ENCODE results near the gene CSTF3. TPM values are rescaled to one million over a fixed set of nuclear protein-coding genes. Genes with fewer than 3 reads are reported as not detected.
"Not testable (repeated sequence)": the region's sequence is repeated elsewhere in the genome, so short reads cannot be mapped to it uniquely, and the experiment has no call there.

Gene CSTF3
- total and polyA plus RNA-seq, 4 donors: 11.4 to 21.1 (median 18.6) TPM

GRCh38 chr11:33128739-33129138 is 32.5 kb downstream of the CSTF3 start:
- no peaks in the 10 kb centered on the region for H3K4me1 ChIP-seq (ENCODE audit: control insufficient read depth in 1 of 2, insufficient read depth in 2 of 2, low read length in 2 of 2)
- no peak overlapping the region for H3K27ac ChIP-seq (ENCODE audit: low read depth in 1 of 2, low read length in 2 of 2)
- H3K27me3 ChIP-seq (ENCODE audit: control insufficient read depth in 1 of 2, insufficient read depth in 2 of 2, low read length in 1 of 2): no peaks in the 10 kb centered on the region
- no peaks in the 10 kb centered on the region for H3K36me3 ChIP-seq (ENCODE audit: control insufficient read depth in 1 of 2, insufficient read depth in 2 of 2, low read length in 1 of 2)
- no peak overlapping the region for H3K4me3 ChIP-seq (ENCODE audit: low read length in 2 of 2)
- DNase-seq (no peak), ATAC-seq (ENCODE audit: low FRiP score) (no peak)
- no peaks in the 10 kb centered on the region for H3K9me3 ChIP-seq (ENCODE audit: control insufficient read depth, low read length)
- intact Hi-C loops (cut with DNase I): no loop called here
- WGBS, 2 donors: 80 to 86% methylated on average over 2 of the region's 2 CpGs

- intact Hi-C loops (cut with DNase I): no loop called here
- ATAC-seq (ENCODE audit: low FRiP score) (no peak), DNase-seq (no peak)
- Histone ChIP-seq H3K27ac (ENCODE audit: low read depth in 1 of 2, low read length in 2 of 2) (no peak overlapping the region), H3K27me3 (ENCODE audit: control insufficient read depth in 1 of 2, insufficient read depth in 2 of 2, low read length in 1 of 2) (no peaks in the 10 kb centered on the region), H3K4me1 (ENCODE audit: control insufficient read depth in 1 of 2, insufficient read depth in 2 of 2, low read length in 2 of 2) (no peaks in the 10 kb centered on the region), H3K9me3 (ENCODE audit: control insufficient read depth, low read length) (no peaks in the 10 kb centered on the region), H3K4me3 (ENCODE audit: low read length in 2 of 2) (no peak overlapping the region), H3K36me3 (ENCODE audit: control insufficient read depth in 1 of 2, insufficient read depth in 2 of 2, low read length in 1 of 2) (no peaks in the 10 kb centered on the region)
- 77 to 78% methylated on average over 3 of the region's 3 CpGs for WGBS, 2 donors
These were observed 35.7 kb downstream of the CSTF3 start for GRCh38 chr11:33125611-33126010.

GRCh38 chr11:33125025-33125424 is 36.3 kb downstream of the CSTF3 start:
- 98 to 99% methylated on average over 2 of the region's 2 CpGs for WGBS, 2 donors
- intact Hi-C loops (cut with DNase I): no loop called here
- Histone ChIP-seq H3K27ac (ENCODE audit: low read depth in 1 of 2, low read length in 2 of 2) (no peak overlapping the region), H3K27me3 (ENCODE audit: control insufficient read depth in 1 of 2, insufficient read depth in 2 of 2, low read length in 1 of 2) (no peaks in the 10 kb centered on the region), H3K36me3 (ENCODE audit: control insufficient read depth in 1 of 2, insufficient read depth in 2 of 2, low read length in 1 of 2) (no peaks in the 10 kb centered on the region), H3K4me1 (ENCODE audit: control insufficient read depth in 1 of 2, insufficient read depth in 2 of 2, low read length in 2 of 2) (no peaks in the 10 kb centered on the region), H3K4me3 (ENCODE audit: low read length in 2 of 2) (no peak overlapping the region), H3K9me3 (ENCODE audit: control insufficient read depth, low read length) (no peaks in the 10 kb centered on the region)
- DNase-seq (no peak), ATAC-seq (ENCODE audit: low FRiP score) (no peak)

GRCh38 chr11:33122696-33123095 is 38.6 kb downstream of the CSTF3 start:
- H3K27ac ChIP-seq (ENCODE audit: low read depth in 1 of 2, low read length in 2 of 2); H3K4me3 ChIP-seq (ENCODE audit: low read length in 2 of 2); intact Hi-C loops (cut with DNase I); H3K36me3 ChIP-seq (ENCODE audit: control insufficient read depth in 1 of 2, insufficient read depth in 2 of 2, low read length in 1 of 2); H3K9me3 ChIP-seq (ENCODE audit: control insufficient read depth, low read length); H3K4me1 ChIP-seq (ENCODE audit: control insufficient read depth in 1 of 2, insufficient read depth in 2 of 2, low read length in 2 of 2); H3K27me3 ChIP-seq (ENCODE audit: control insufficient read depth in 1 of 2, insufficient read depth in 2 of 2, low read length in 1 of 2); DNase-seq; ATAC-seq (ENCODE audit: low FRiP score): not testable (repeated sequence)
- 85 to 100% methylated on average over 1 of the region's 1 CpG for WGBS, 2 donors

- Histone ChIP-seq H3K4me3 (ENCODE audit: low read length in 2 of 2) (no peak overlapping the region), H3K27me3 (ENCODE audit: control insufficient read depth in 1 of 2, insufficient read depth in 2 of 2, low read length in 1 of 2) (no peaks in the 10 kb centered on the region), H3K9me3 (ENCODE audit: control insufficient read depth, low read length) (no peaks in the 10 kb centered on the region), H3K27ac (ENCODE audit: low read depth in 1 of 2, low read length in 2 of 2) (no peak overlapping the region), H3K4me1 (ENCODE audit: control insufficient read depth in 1 of 2, insufficient read depth in 2 of 2, low read length in 2 of 2) (no peaks in the 10 kb centered on the region), H3K36me3 (ENCODE audit: control insufficient read depth in 1 of 2, insufficient read depth in 2 of 2, low read length in 1 of 2) (no peaks in the 10 kb centered on the region)
- no peak for DNase-seq
- intact Hi-C loops (cut with DNase I): no loop called here
- ATAC-seq (ENCODE audit: low FRiP score): no peak
These were observed 44.7 kb downstream of the CSTF3 start for GRCh38 chr11:33116535-33116934.

GRCh38 chr11:33110083-33110482 is 51.2 kb downstream of the CSTF3 start:
- Histone ChIP-seq H3K9me3 (ENCODE audit: control insufficient read depth, low read length) (no peaks in the 10 kb centered on the region), H3K4me1 (ENCODE audit: control insufficient read depth in 1 of 2, insufficient read depth in 2 of 2, low read length in 2 of 2) (no peaks in the 10 kb centered on the region), H3K36me3 (ENCODE audit: control insufficient read depth in 1 of 2, insufficient read depth in 2 of 2, low read length in 1 of 2) (no peaks in the 10 kb centered on the region), H3K27me3 (ENCODE audit: control insufficient read depth in 1 of 2, insufficient read depth in 2 of 2, low read length in 1 of 2) (no peaks in the 10 kb centered on the region), H3K27ac (ENCODE audit: low read depth in 1 of 2, low read length in 2 of 2) (no peak overlapping the region), H3K4me3 (ENCODE audit: low read length in 2 of 2) (no peak overlapping the region)
- intact Hi-C loops (cut with DNase I): no loop called here
- 38 to 71% methylated on average over 1 of the region's 1 CpG for WGBS, 2 donors
- no peak for DNase-seq
- ATAC-seq (ENCODE audit: low FRiP score): no peak

GRCh38 chr11:33109294-33109895 is 51.9 kb downstream of the CSTF3 start:
- no peak for ATAC-seq (ENCODE audit: low FRiP score)
- intact Hi-C loops (cut with DNase I): no loop called here
- DNase-seq: no peak

GRCh38 chr11:33103836-33104235 is 57.4 kb downstream of the CSTF3 start:
- no peak for DNase-seq
- Histone ChIP-seq H3K27ac (ENCODE audit: low read depth in 1 of 2, low read length in 2 of 2) (no peak overlapping the region), H3K4me3 (ENCODE audit: low read length in 2 of 2) (no peak overlapping the region), H3K36me3 (ENCODE audit: control insufficient read depth in 1 of 2, insufficient read depth in 2 of 2, low read length in 1 of 2) (peaks cover 0 to 4% of the 10 kb centered on the region in 2 donors), H3K4me1 (ENCODE audit: control insufficient read depth in 1 of 2, insufficient read depth in 2 of 2, low read length in 2 of 2) (no peaks in the 10 kb centered on the region), H3K9me3 (ENCODE audit: control insufficient read depth, low read length) (no peaks in the 10 kb centered on the region), H3K27me3 (ENCODE audit: control insufficient read depth in 1 of 2, insufficient read depth in 2 of 2, low read length in 1 of 2) (no peaks in the 10 kb centered on the region)
- intact Hi-C loops (cut with DNase I): no loop called here
- ATAC-seq (ENCODE audit: low FRiP score): no peak

More at GRCh38 chr11:33109294-33109895, 51.9 kb downstream of the CSTF3 start:
- Histone ChIP-seq H3K27me3 (ENCODE audit: control insufficient read depth in 1 of 2, insufficient read depth in 2 of 2, low read length in 1 of 2) (no peaks in the 10 kb centered on the region), H3K9me3 (ENCODE audit: control insufficient read depth, low read length) (no peaks in the 10 kb centered on the region), H3K4me1 (ENCODE audit: control insufficient read depth in 1 of 2, insufficient read depth in 2 of 2, low read length in 2 of 2) (no peaks in the 10 kb centered on the region), H3K36me3 (ENCODE audit: control insufficient read depth in 1 of 2, insufficient read depth in 2 of 2, low read length in 1 of 2) (no peaks in the 10 kb centered on the region), H3K27ac (ENCODE audit: low read depth in 1 of 2, low read length in 2 of 2) (no peak overlapping the region), H3K4me3 (ENCODE audit: low read length in 2 of 2) (no peak overlapping the region)

GRCh38 chr11:33094157-33094556 is 67.1 kb downstream of the CSTF3 start:
- Histone ChIP-seq H3K4me3 (ENCODE audit: low read length in 2 of 2) (no peak overlapping the region), H3K27ac (ENCODE audit: low read depth in 1 of 2, low read length in 2 of 2) (no peak overlapping the region), H3K4me1 (ENCODE audit: control insufficient read depth in 1 of 2, insufficient read depth in 2 of 2, low read length in 2 of 2) (no peaks in the 10 kb centered on the region), H3K36me3 (ENCODE audit: control insufficient read depth in 1 of 2, insufficient read depth in 2 of 2, low read length in 1 of 2) (no peaks in the 10 kb centered on the region), H3K27me3 (ENCODE audit: control insufficient read depth in 1 of 2, insufficient read depth in 2 of 2, low read length in 1 of 2) (no peaks in the 10 kb centered on the region), H3K9me3 (ENCODE audit: control insufficient read depth, low read length) (no peaks in the 10 kb centered on the region)
- 40 to 46% methylated on average over 1 of the region's 1 CpG for WGBS, 2 donors
- ATAC-seq (ENCODE audit: low FRiP score): no peak
- no peak for DNase-seq
- intact Hi-C loops (cut with DNase I): no loop called here

Measured in aorta (tissue), 5 donors.